Right forelimb (tissue), 1 donor: ENCODE data around the gene LGALS14.
"Not testable (repeated sequence)": the region's sequence is repeated elsewhere in the genome, so short reads cannot be mapped to it uniquely, and the experiment has no call there.

Experiments used
- DNase-seq: peaks from one replicate; pipeline ENCODE4 v3.0.0-alpha.2; 2018

Gene LGALS14

GRCh38 chr19:39696387-39696786 is 7.9 kb upstream of the LGALS14 start:
- DNase-seq = no peak

GRCh38 chr19:39698535-39698934 is 5.7 kb upstream of the LGALS14 start:
- DNase-seq = no peak

- no peak for DNase-seq
Observed at GRCh38 chr19:39701291-39701690, 3.0 kb upstream of the LGALS14 start.

GRCh38 chr19:39705578-39706188 is 1.4 kb downstream of the LGALS14 start:
- DNase-seq = no peak

GRCh38 chr19:39708594-39708993 is 4.3 kb downstream of the LGALS14 start:
- DNase-seq = no peak

GRCh38 chr19:39709026-39709872 is 5.0 kb downstream of the LGALS14 start:
- DNase-seq = no peak

- DNase-seq = no peak
Observed at GRCh38 chr19:39710333-39710890, 6.1 kb downstream of the LGALS14 start.

GRCh38 chr19:39720144-39720543 is 15.9 kb downstream of the LGALS14 start:
- DNase-seq = not testable (repeated sequence)

GRCh38 chr19:39725995-39726394 is 21.7 kb downstream of the LGALS14 start:
- no peak for DNase-seq

GRCh38 chr19:39727070-39727800 is 23.0 kb downstream of the LGALS14 start:
- no peak for DNase-seq

- DNase-seq = no peak
Observed at GRCh38 chr19:39728040-39728439, 23.8 kb downstream of the LGALS14 start.

GRCh38 chr19:39729594-39729993 is 25.3 kb downstream of the LGALS14 start:
- DNase-seq = no peak

GRCh38 chr19:39731685-39732084 is 27.4 kb downstream of the LGALS14 start:
- no peak for DNase-seq

- no peak for DNase-seq
Observed at GRCh38 chr19:39733841-39734240, 29.6 kb downstream of the LGALS14 start.

GRCh38 chr19:39735688-39736087 is 31.4 kb downstream of the LGALS14 start:
- DNase-seq = no peak

GRCh38 chr19:39736088-39736487 is 31.8 kb downstream of the LGALS14 start:
- DNase-seq = no peak

- DNase-seq = no peak
Observed at GRCh38 chr19:39737351-39737750, 33.1 kb downstream of the LGALS14 start.

- no peak for DNase-seq
Observed at GRCh38 chr19:39737891-39738290, 33.6 kb downstream of the LGALS14 start, which contains the start of gene CLC. Gene CLC, minus strand, starts transcription at chr19:39738029. Its CDS starts 77 bp downstream, at chr19:39737952.

- DNase-seq = no peak
Observed at GRCh38 chr19:39738814-39739213, 34.5 kb downstream of the LGALS14 start.

- no peak for DNase-seq
Observed at GRCh38 chr19:39740395-39740794, 36.1 kb downstream of the LGALS14 start.

GRCh38 chr19:39745643-39746042 is 41.4 kb downstream of the LGALS14 start:
- no peak for DNase-seq

GRCh38 chr19:39746836-39747529 is 42.7 kb downstream of the LGALS14 start:
- DNase-seq = no peak

- DNase-seq = no peak
Observed at GRCh38 chr19:39749981-39750380, 45.7 kb downstream of the LGALS14 start.
